ENCODE measurements around the gene PPP1R12A.

DNA sequence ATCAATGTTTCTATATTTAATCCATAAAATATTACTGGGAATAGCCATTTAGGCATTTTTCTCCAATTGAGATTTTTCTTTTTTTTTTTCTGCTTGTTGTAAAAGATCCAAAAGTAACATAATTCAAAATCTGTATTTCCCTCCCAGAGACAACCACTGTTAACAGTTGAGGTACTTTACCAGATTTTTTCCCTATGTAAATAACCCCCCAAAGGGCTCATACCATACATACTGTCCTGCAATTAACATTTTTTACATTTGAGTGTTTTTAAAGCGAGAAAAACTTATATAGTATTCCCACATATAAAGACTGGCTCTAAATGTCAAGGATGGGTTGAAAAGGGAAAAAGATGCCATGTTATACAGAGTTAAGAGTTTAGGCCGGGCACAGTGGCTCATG is 18.1 kb downstream of the PPP1R12A start:
- no peak for TF ChIP-seq FOSB (CRISPR knock-in tag; IDR thresholded peaks at IDR 0.05)
- no peak for TF ChIP-seq CBX2 (IDR thresholded peaks at IDR 0.05; ENCODE audit: borderline replicate concordance, low read depth)
- no peak for TF ChIP-seq CTCF (IDR thresholded peaks at IDR 0.05)
- no peak for TF ChIP-seq FOXS1 (CRISPR knock-in tag; IDR thresholded peaks at IDR 0.05)
- no peak for TF ChIP-seq ZFP36 (IDR thresholded peaks at IDR 0.05; ENCODE audit: borderline replicate concordance, partially characterized antibody)
